Brain microvascular endothelial cell (primary cell): ENCODE measurements around the gene PTOV1.

Experiments used
- DNase-seq: peaks from one replicate; pipeline ENCODE4 v3.0.0-alpha.2; 2020
- H3K27ac ChIP-seq: fragments of 250-450 bp; sonication (Bioruptor Pico); 2 replicates; pipeline ENCODE4 v1.5.1; 2020; ENCODE audit warnings: mild to moderate bottlenecking, moderate library complexity
- H3K27me3 ChIP-seq: fragments of 250-450 bp; sonication (Bioruptor Pico); replicated peaks from 2 replicates; pipeline ENCODE4 v1.5.1; 2020; ENCODE audit warnings: mild to moderate bottlenecking
- H3K36me3 ChIP-seq: fragments of 250-450 bp; sonication (Bioruptor Pico); replicated peaks from 2 replicates; pipeline ENCODE4 v1.5.1; 2020; ENCODE audit warnings: mild to moderate bottlenecking
- H3K4me3 ChIP-seq: 2 replicates; pipeline ENCODE4 v1.5.1; 2011; ENCODE audit warnings: low read depth, mild to moderate bottlenecking, control low read depth, low read length, moderate library complexity
- CTCF ChIP-seq: IDR thresholded peaks from 2 replicates; pipeline ENCODE4 v1.5.1; 2011; ENCODE audit warnings: low read depth, mild to moderate bottlenecking, moderate library complexity, low read length, control low read depth, inconsistent platforms; ENCODE audit errors: missing control alignments
- in situ Hi-C: cut with HindIII; loops from 2 replicates; pipeline ENCODE4 v1.10.0; 2017; ENCODE audit warnings: low sequenced_read_pairs, low pct_ligation_motif_present

PTOV1 gene

GRCh38 chr19:49888510-49888824 lies 37.5 kb downstream of the PTOV1 start:
- no peak overlapping the region for H3K4me3 ChIP-seq
- in situ Hi-C loops: no loop called here
- peaks cover 16% of the 10 kb centered on the region for H3K36me3 ChIP-seq
- H3K27me3 ChIP-seq: no peaks in the 10 kb centered on the region
- DNase-seq: no peak
- H3K27ac ChIP-seq: no peak overlapping the region
- no peak for TF ChIP-seq CTCF

- H3K36me3 ChIP-seq: peaks cover 9% of the 10 kb centered on the region
- no peak overlapping the region for H3K27ac ChIP-seq
- DNase-seq: no peak
- no peak for TF ChIP-seq CTCF
- H3K27me3 ChIP-seq: no peaks in the 10 kb centered on the region
- in situ Hi-C loops: no loop called here
- no peak overlapping the region for H3K4me3 ChIP-seq
Observed at GRCh38 chr19:49889038-49889686, 38.2 kb downstream of the PTOV1 start.

GRCh38 chr19:49889687-49890348 lies 38.9 kb downstream of the PTOV1 start:
- H3K36me3 ChIP-seq: peaks cover 5% of the 10 kb centered on the region
- H3K4me3 ChIP-seq: peak overlapping the region; percentile 5
- in situ Hi-C loops: no loop called here
- no peaks in the 10 kb centered on the region for H3K27me3 ChIP-seq
- peak; percentile 72 for TF ChIP-seq CTCF
- no peak overlapping the region for H3K27ac ChIP-seq
- peak; percentile 60 for DNase-seq

GRCh38 chr19:49890349-49891311 lies 39.7 kb downstream of the PTOV1 start:
- peaks cover 3% of the 10 kb centered on the region for H3K36me3 ChIP-seq
- in situ Hi-C loops: no loop called here
- TF ChIP-seq CTCF: no peak
- H3K27me3 ChIP-seq: no peaks in the 10 kb centered on the region
- no peak for DNase-seq
- H3K4me3 ChIP-seq: peak overlapping the region; percentile 5
- no peak overlapping the region for H3K27ac ChIP-seq

GRCh38 chr19:49891393-49891792 lies 40.4 kb downstream of the PTOV1 start:
- no peaks in the 10 kb centered on the region for H3K27me3 ChIP-seq
- TF ChIP-seq CTCF: no peak
- in situ Hi-C loops: no loop called here
- H3K27ac ChIP-seq: no peak overlapping the region
- no peak overlapping the region for H3K4me3 ChIP-seq
- H3K36me3 ChIP-seq: peaks cover 3% of the 10 kb centered on the region
- no peak for DNase-seq
